Activated T-cell treated with anti-CD3 and anti-CD28 coated beads for 1 hour (primary cell): ENCODE data around the gene TNIK.

Experiments
- DNase-seq: peaks from one replicate; pipeline ENCODE4 v3.0.0-alpha.2; 2020; ENCODE audit warnings: low read depth

The TNIK gene

GRCh38 chr3:171336406-171336805, 123.8 kb downstream of the TNIK start:
- no peak for DNase-seq

DNA sequence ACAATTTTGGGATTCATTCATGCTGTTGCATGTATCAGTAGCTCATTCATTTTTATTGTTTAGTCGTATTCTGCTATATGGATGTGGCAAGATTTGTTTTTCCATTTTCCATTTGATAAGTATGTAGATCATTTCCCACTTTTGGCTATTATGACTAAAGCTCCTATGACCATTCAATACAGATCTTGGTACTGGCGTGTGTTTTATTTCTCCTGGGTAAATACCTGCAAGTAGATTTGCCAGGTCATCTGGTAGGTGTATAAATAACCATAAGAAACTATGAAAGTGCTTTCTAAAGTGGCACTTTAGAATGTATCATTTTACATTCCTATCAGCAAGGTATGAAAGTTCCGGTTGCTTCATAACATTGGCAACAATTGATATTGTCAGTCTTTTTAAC, 124.6 kb downstream of the TNIK start:
- no peak for DNase-seq

DNA sequence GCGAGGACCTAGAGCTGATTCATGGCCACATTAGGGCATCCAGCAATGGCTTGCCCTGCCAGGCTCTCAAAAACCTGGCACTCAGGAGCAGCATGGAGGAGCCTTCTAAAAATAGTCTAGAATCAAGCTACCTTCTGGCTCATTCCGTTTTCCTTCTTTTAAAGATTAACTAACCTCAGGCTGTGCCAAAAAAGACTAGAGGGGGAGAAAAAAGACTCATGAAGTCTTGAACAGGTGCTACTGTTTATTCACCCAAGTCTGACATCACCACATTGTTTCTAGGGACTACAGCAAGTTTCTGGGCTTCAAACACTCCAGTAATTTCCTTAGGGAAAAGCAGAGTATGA, 125.8 kb downstream of the TNIK start:
- no peak for DNase-seq

- DNase-seq = no peak
These were observed 126.3 kb downstream of the TNIK start for GRCh38 chr3:171333784-171334464.

DNA sequence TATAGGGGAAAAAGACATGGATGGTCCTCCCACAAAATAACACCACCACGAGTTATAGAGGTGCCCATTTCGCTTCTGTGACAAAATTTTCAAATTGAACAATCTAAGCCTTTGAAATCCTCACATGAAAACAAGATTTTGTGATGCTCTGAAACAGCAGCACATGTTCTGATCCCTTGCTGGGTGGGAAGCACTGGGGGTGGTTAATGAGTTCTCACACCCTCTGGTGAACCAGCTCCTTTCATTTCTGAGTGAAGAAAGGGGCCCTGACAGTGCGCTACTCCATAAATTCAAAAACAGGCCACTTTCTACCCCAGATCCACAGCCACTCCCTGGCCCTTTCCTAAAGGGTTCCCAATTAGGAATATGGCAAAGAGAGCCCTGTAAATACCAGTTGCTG, 129.3 kb downstream of the TNIK start:
- DNase-seq = no peak

DNA sequence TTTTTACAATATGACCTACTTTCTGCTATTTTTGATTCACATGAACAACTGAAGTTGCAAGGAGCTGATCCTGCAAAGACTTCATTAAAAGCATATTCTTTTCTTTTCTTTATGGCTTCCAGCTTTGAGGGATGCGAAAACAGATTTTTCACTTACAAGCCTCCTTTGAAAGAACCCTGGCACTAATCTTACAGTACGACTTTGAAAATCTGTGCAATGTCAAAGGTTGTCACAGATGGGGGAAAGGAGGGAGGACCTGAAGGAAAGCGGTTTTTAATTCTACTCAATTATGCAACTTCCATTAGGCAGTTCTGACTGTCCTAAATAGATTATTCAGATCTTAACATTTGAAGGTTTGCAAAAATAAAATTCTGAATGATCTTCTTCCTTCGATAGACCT, 130.5 kb downstream of the TNIK start:
- DNase-seq = no peak

DNA sequence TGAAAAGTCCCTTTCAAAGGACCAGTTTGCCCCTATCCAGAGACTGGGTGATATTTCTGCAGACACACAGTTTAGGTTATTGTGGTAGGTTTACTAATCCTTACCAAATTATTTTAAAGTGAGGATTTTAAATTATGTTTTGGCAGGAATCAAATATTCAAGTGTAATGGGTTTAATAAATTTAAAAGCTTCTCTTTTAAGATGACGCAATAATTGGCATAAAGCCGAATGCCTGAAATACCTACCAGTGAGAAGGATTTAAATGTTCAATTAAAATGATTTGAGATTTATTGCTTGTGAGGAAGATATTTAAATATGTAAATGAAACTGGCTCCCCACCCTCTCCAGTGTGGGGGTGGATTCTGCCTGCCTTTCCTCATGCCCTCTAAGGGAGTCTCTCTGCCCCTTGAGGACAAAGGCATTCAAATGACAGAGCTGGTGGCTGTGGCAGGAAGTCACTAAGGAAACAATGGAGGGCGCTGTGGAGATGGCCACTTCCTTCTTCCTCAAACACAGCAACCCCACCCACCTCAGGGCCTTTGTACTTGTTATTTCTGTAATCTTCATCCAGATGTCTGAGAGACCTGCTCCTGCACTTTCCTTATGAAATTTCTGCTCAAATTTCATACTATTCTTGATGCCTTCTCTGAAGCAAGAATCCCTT, 131.7 kb downstream of the TNIK start:
- DNase-seq = peak; percentile 10

DNA sequence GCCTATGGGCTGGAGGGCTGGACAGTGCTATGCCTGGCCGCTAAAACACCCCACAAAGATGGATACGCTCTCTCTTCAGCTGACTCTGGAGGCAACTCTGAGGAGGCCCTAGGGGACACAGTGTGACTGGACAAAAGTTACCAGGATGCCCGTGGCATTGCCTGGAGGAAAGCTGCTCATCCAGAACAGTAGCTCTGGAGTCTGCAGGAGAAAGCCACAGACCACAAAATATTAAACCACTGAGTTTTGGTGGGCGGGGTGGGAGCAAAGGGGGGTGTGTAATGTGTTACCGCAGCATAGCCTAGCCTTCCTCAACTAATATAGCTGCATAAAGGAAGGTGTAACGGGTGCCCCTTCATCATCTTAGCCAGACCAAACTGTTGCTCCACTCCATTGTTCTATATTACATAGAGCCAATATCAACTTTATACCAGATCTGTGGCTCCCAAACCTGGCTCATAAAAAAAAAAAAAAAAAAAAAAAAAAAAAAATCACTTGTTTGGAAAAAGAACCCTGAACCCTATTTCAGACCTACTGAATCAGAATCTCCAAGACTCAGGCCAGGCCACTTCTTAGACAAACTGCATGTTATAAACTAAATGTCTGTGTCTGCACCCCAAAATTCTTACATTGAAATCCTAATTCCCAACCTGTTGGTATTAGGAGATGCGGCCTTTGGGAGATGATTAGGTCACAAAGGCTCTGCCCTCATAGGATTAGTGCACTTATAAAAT, 132.6 kb downstream of the TNIK start:
- no peak for DNase-seq

DNA sequence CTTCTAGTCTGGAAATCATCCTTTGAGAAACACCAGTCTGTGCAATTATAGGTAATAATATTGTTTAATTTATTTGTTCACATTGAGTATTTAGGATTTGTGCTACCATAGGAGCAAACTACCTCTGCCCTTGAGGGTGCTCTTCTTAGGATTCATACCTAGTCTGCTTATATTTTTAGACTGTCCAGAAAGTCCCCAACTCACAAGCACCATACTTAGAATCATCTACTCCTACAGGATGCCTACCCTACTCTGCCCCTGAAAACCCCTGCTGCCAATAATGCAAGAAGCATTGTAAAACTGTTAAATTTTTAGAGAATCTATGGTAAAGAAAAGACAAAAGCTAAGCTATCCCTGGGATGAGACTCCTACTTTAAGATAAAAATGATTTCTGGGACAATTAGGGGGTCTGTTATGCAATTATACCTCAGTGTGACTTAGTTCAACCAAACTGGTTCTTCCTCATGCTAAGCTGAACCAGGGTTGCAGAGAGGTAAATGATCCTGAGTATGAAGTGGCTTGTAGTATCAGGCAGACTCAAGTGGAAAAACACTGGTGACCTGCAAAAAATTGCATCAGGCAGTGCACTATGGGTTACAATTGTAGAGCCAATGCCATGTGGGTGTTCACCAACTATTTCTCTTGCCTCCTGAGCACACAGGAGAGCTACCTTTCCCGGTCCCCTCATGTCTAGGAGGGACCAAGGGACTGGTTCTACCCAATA, 133.3 kb downstream of the TNIK start:
- DNase-seq = no peak

- DNase-seq = no peak
These were observed 136.2 kb downstream of the TNIK start for GRCh38 chr3:171323938-171324536.

- DNase-seq = no peak
These were observed 138.4 kb downstream of the TNIK start for GRCh38 chr3:171321559-171322360.

GRCh38 chr3:171320750-171321558, 139.3 kb downstream of the TNIK start:
- no peak for DNase-seq

- no peak for DNase-seq
These were observed 143.0 kb downstream of the TNIK start for GRCh38 chr3:171317171-171317570.

GRCh38 chr3:171315919-171316318, 144.3 kb downstream of the TNIK start:
- no peak for DNase-seq

DNA sequence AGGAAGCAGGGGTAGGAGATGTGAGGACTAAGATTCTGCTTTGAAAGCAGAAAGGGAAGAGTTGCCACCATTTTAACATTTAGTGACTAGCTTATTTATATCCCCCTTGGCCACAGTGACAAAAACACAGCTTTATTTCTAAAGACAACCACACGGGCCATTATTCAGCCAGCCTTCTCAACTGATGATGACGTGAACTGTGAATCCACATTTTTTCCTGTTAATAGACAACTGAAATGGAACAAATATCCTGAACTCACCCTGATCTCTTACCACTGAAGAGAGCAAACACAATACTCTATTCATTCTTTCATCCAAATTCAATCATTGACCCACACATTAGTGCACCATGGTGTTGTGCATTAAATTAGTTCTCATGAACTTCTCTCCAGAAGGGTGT, 145.1 kb downstream of the TNIK start:
- no peak for DNase-seq

- no peak for DNase-seq
These were observed 145.9 kb downstream of the TNIK start for GRCh38 chr3:171314341-171314740.

GRCh38 chr3:171313702-171314101, 146.5 kb downstream of the TNIK start:
- no peak for DNase-seq

DNA sequence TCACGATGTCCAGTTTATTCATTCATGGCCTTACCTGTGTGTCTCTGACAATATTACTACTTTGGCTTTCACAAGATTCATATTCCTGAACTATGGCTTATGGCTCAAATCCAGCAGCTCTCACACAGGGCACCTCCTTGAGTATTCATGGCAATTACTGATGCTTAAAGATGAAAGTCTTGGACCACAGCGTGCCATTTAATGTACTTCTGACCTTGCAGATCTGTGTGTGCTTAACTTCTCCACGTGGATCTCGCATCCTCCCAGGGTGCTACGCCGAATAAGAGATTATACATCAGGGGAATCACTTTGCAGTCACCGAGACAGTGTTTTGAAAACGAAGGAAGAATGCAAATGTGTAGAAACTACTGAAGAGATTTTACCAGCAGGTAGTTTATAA, 147.5 kb downstream of the TNIK start:
- DNase-seq = no peak

DNA sequence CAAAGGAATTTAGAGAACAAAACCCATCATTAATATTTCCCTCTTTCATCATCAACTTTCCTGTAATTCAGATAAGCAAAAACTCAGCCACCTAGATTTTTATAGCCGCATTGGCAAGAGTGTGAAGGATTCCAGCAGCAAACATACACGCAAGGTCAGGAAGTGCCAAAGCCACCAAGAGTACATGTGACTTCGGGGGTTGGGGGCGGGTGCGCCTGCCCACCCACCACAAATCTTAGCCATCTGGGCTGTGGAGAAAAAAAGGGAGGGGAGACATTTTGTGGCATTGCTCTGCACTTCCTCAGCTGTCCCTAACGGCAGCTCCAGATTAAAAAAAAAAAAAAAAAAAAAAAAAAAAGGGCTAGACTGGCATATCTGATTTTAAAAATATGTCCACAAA, 148.4 kb downstream of the TNIK start:
- DNase-seq = no peak

DNA sequence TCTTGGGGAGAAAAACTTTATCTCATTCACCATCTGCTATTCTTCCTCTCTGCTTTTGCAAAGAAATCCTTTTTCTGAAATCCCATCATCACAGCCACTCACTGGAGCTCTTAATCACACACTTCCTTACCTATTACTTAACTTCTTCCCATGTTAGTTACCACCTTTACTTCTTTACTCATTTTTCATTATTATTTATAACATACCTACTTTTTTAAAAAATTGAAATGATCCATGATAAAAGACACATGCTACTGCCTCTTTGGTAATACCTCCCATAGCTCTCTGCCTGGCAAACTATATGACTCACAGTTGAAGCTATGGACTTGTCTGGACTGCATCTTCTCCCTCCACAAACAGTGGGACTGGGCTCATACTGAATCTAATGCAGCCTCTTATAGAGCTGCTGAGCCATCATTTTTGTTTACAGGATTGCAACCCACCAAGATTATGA, 150.3 kb downstream of the TNIK start:
- DNase-seq = no peak

- DNase-seq = no peak
These were observed 152.2 kb downstream of the TNIK start for GRCh38 chr3:171307988-171308387.
